Forelimb muscle (tissue), 1 donor: Measurements from ENCODE around the gene HDAC4. TPM values are rescaled to one million over a fixed set of nuclear protein-coding genes. Genes with fewer than 3 reads are reported as not detected.

Experiments used
- DNase-seq: peaks from one replicate; pipeline ENCODE4 v3.0.0-alpha.2; 2013; ENCODE audit warnings: low read depth
- polyA plus RNA-seq: library from polyadenylated mRNA; unstranded; fragments of 120-200 nt; gene quantifications from one replicate; pipeline ENCODE4 v1.2.1, GENCODE V29; 2013; ENCODE audit not compliant: insufficient read length

Gene HDAC4
- polyA plus RNA-seq, 1 donor: 12.6 TPM

DNA sequence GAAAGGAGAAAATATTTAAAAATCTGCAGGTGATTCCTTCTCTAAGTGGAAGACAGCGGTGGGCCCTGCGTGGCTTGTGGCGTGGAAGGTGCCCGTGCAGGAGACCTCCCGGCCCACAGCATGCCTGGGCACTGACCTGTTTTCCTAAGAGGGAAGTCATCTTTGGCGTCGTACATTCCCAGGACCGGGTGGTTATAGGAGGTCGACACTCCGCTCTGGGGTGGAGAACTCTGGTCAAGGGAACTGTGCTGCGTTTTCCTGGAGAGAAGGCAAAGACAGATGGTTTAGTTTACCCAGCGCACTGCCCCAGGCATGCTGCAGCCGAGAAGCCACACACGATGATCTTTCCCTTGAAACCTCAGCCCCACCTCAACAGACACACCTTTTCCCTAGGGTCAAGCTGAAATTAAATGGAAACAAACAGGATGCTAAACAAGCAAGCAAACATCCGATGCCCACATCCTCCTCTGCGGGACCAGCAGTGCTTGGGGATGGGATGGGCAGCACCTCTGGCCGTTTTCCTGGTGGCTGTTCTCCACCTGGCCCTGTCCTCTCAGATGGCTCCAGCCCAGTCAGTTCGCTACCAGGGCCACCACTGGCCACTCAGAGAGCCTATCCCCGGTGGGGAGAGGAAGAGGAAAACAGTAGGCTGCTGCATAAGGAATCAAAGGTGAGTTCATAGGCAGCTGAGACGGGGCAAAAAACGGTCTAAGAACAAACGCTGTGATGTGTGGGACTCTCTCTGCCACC is 244.1 kb downstream of the HDAC4 start:
- no peak for DNase-seq

DNA sequence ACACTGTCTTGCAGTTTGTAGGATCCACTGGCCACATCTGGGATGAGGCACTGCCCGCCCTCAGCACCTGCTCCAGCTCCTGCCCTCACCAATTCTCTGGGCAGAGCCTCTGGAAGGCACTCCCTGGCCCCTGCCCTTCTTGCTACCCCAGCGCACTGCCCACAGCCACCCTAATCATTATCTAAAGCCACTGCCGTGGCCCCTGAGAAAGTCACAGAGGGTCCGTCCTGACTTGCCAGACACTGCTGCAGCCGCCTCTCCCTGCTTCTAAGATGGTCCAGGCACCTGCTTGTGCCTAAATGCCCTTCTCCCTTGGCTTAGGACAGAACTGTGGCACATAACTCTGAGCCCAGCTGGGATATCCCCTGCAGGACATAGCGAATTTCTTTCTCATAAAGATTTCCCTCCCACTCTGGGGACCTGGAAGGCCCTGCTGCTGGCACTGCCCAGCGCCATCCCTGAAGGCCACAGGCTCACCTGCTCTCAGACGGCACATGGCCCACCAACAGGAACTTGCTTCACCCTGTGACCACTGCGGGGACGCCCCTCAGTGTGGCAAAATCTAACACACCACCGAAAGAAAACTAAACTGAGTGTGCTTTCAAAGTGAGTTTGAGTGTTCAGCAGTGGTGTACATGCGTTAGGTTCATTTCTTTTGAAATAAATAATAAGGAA is 244.9 kb downstream of the HDAC4 start:
- DNase-seq: no peak

DNA sequence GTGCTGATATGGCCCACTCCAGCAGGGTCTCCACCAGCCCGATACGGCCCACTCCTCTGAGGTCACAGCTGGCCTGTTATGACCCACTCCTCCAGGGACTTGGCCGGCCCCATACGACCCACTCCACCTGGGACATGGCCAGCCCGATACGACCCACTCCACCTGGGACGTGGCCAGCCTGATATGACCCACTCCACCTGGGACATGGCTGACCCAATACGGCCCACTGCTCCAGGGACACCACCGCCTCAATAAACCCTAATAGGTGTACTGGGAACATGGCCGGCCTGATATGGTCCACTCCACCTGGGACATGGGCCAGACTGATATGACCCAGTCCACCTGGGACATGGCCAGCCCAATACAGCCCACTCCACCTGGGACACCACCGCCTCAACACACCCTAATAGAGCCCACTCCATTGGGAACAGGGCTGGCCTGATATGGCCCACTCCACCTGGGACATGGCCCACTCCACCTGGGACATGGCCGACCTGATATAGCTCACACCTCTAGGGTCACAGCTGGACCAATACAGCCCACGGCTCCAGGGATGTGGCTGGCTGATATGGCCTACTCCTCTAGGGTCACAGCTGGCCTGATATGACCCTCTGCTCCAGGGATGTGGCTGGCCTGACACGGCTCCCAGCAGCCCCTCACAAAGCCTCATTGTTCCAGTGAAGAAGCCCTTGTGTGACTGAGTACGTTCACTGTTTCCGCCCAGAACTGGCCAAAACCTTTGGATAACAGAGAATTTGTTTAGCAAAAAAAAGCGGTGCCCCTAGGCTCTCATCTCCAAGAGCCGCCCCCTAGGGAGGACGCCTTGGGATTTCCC is 245.6 kb downstream of the HDAC4 start:
- DNase-seq: no peak

DNA sequence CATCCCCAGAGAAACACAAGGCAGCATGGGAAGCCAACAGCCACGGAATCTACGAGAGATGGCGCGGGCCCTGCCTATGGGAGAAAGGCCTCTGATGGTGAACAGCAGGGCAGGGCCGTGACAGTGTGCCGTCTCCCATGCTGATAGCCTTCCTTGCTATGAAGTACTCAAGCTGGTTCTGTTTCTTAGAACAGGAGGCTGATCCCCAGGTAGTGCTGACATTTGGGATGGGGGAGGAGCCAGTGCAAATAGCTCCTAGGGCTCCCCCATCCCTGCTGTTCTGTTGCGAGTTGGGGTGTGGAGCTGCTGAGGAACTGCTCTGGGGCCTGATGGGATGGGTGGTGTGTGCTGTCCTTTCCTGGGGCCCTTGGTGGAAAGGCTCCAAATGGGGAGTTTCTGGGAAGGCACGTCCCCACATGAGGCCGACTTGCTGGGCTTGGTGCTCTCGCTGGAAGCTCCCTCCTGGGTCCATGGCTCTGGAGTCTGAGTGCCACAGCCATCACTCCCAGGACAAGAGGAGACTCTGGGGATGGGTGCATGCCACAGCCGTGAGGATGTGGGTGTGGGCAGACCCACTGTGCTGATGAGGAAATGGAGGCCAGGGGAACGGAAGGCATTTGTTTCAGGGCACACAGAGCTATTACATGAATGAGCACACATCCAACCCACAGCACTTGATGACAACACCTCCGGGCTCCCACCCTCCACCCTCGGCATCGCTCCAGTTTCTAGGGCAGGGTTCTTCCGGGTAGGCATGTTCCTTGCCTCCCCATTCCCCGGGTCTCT is 246.8 kb downstream of the HDAC4 start:
- DNase-seq: no peak

DNA sequence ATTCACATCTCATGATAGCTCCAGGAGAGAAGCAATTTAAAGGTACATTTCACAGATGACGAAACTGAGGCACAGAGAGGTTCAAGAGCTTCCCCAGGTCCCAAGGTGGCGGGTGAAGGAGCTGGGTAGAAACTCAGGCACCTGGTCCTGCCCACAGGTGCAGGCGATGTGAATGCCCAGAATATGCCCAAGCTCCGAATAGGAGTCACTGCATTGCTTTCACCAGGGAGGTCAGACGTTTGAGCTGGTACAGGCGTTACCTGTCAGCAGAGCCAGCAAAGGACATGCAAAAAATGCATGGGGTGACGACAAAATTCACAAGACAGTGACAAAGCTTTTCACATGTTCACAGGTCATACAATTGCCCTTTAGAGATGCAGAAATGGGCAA is 247.9 kb downstream of the HDAC4 start:
- DNase-seq: no peak

DNA sequence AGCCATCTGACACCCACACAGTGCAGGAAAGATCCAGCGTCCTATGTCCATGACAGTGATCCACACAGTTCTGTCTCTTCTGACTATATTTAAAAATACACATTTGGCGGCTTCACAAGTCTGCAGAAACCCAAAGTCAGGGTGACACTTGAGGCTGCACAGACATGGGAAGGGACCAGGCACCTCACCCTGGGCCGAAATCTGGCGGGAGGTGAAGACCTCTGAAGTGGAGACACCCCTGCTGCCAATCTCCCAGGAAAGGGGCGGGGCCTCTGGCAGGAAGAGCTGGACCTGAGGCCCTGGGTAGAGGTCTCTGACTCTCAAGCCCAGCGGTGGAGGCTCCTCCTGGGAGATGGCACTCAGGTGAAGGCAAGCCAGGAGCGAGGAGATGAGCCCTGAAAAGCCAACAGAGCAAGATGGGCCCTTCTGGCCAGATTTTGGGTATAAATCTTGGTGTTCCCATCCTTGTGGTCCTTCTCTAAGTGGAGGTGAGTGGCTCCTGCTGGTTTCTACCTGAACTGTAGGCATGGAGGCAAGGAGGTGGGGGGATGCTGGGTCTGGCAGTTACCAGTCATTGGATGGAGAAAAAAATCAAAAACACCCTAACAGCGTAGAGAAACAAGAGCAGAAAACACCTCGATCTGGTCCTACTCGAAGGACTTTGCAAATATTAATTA is 248.4 kb downstream of the HDAC4 start:
- no peak for DNase-seq

DNA sequence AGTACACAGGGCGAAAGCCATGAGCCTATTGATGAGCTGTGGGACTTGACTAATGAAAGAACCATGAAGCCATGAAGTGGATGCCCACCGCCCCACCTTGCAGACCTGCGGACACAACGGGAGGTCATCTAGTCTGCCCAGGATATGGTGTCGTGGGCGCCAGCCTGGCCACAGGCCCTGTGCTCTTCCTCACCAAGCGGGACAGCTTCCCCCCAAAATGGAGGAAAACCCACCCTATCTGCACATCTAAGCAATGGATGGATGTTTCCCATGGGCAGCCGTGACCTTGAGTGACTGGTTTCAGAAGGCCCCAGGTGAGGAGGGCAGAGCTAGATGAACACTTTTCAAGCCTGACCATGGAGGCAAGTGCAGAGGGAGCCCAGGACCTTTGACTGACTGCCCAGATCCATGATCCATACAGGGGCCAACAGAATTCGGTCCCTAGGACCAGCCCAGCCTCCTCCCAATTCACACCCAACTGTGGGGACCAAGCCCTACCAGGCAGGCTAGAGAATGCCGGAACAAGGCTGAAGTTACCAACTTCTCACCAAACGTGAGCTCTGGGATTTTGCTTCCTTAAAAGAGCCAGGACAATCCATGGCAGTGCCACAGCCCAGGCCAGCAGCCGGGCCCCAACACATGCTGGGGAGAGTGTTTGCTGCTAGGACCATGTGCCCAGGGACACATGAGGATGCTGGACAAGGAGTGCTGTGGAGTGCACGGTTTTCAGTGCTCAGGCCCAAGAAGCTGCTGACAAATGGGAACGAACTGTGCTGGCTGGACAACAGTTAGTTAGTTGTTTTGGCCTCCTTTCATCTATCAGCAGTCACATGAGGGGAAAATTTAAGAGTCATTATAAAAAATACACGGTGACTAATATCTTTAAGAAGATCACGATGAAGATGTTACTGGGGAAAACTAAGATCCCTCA is 249.4 kb downstream of the HDAC4 start:
- DNase-seq: no peak

DNA sequence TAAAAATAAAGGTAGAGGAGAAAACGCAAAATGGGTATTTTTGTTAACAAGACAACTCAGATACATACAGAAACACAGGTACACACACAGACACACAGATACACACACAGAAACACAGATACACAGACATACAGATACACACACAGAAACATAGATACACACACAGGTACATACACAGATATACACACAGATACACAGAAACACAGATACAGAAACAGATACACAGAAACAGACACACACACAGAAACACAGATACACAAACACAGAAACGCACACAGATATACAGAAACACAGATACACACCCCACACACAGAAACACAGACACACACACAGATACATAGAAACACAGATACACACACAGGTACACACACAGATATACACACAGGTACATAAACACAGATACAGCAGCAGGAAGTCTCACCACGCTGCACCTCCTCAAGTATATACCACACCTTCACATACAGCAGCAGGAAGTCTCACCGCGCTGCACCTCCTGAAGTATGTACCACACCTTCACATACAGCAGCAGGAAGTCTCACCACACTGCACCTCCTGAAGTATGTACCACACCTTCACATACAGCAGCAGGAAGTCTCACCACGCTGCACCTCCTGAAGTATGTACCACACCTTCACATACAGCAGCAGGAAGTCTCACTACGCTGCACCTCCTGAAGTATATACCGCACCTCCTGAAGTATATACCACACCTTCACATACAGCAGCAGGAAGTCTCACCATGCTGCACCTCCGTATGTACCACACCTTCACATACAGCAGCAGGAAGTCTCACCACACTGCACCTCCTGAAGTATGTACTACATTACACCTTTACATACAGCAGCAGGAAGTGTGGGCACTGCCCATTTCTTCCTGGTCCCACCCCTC is 250.5 kb downstream of the HDAC4 start:
- no peak for DNase-seq

DNA sequence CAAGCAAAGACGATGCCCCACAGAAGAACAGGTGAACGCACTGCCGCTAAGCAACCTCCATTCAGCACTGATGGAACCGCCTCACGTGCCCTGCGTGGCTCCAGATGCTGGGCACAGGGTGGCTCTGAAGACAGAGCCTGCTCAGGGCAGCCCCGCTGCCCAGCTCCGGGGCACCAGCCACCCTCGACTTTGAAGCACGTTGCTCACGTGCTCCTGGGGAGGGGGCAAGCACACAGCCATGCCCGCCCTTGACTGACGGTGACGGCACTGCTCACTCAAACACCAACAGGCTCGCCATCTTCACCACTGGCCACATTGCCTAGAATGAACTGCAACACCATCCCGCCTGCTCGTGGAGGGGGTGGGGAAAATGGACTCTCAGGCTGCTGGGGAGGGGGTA is 251.3 kb downstream of the HDAC4 start:
- DNase-seq: no peak

DNA sequence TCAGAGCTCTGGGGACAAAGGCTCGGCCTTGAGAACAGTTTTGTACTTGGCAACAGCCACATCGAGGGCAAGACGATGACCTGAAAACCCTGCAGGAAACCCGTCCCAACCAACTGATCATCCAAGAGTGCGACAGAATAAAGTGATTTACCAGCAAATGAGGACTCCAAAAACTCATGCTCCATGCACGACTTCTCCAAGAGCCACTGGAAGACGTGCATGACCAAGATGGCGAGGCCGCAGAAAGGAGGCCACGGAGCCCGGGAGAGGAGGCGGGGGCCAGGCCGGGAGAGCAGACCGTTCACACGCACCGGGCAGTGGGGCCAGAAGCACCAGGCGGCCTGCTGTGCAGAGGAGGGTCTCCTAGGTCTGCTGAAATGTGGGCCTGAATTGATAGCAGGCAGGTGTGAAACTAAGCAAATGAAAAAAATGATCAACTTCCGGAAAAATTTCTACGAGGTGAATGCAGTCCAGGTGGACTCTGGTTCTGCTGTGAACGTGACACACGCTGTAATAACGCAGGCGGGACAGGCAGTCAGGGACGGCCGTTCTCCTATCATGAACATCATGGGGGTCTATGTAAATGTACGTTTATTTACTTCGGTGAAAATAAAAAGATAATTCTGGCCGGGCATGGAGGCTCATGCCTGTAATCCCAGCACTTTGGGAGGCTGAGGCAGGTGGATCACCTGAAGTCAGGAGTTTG is 252.2 kb downstream of the HDAC4 start:
- no peak for DNase-seq

DNA sequence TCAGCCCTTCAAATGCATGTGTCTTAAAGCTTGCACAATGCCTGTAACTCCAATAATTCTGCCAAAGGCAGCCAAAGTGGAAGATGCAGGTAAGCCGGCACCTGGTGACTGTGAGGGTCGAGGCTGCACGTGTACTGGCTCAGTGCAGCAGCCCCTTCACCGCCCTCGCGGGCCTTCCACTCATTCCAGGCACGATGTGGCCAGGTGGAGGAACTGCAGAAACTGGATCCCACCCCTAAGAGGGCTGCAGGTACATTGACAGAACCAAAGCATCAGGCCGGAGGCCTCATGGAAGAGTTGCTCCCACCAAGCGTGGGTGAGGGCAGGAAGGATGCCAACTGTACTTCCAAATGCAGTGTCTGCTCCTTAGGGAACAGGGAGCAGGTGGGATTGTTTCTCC is 253.4 kb downstream of the HDAC4 start:
- DNase-seq: no peak

DNA sequence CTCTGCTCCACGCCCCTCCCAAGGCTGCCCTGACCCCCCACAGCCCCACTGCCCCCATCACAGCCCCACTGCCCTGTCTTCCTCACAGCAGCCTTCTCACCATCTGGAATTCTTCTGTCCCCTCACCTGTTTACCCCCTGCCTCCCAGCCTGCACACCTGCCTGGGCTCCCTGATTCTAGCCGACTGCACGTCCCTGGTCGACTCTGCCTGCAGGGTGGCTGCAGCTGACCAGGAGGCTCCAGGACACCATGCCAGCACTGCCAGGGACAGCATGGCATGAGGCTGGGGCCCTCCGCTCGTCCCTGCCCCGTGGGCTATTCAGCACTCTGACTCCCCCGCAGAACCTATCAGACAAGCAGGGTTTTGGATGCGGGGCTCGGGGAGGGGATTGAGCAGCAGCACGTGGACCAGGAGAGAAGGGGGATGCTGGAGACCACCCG is 254.1 kb downstream of the HDAC4 start:
- no peak for DNase-seq

DNA sequence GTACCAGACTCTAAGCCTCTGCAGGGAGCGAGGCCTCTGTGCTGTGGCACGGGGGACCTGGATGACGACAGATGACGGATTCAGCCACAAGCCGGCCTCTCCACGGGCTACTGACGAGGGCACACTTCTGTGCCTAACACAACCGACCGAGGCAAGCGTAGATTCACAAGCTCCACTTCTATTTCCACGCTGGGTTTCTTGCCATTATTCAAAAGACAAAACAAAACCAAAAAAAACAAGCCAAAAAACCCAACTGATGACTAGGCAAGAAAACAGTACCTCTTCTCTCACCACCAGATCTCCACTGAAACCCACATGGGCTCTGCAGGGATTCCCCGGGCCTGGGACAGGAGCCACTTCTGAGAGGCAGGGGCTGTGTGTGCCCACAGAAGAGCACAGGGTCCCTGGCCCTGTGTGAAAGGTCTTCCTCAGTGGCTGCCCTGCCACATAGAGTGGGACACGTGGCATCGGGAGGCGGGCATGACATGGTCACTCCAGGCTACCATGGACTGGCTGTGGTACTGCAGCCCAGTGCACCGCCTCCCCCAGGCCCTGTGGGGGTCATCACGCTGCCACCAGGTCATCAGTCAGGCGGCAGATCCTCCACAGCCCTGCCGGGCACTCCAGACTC is 254.7 kb downstream of the HDAC4 start:
- no peak for DNase-seq

DNA sequence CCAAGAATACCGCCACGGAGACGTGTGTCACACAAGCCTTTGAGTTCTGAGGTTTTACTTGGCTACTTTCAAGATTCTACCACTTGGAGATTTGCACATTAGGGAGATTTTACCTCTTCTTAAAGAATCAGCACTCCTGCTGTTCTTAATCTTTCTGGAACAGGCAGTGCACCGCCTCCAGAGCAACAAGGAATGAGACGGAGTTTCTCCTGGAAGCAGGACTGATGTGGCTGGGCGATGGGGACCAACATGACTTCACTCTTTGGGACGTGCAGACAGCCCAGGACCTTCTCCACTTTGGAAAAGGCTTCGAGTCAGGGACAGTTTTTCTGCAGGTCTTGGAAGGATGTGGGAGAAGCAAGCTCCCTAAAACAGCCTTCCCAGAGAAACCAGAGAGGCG is 255.2 kb downstream of the HDAC4 start:
- DNase-seq: no peak

DNA sequence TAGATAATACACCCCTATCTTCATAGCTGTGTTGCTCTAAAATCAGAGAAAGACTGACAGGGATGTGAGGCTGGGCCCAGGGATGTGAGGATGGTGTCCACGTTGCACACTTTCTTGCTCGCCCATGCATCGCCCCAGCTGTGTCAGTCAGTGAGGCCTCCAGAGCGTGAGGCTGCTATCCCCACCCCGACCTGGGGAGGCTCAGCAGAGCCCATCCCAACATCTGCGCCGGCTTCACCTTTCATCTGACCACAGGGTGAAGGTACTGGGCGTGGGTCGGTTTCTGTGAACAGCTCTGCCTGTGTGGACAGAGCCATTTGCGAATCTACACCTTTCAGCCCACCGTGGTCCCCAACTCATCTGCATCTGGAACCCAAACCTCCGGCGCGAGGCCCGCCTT is 255.7 kb downstream of the HDAC4 start:
- no peak for DNase-seq

DNA sequence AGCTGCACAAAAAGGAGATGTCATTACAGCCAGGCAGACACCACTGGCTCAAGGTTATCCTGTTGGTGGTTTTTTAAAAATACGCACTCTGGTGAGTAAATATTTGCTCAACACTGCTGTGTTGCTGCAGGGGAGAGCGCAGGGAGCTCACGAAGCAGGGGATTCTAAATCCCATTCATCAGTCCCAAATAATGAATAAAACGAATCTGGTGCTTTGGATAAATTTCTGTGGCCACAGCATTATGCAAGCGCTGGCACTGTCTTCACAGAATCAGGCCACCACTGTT is 256.2 kb downstream of the HDAC4 start:
- no peak for DNase-seq

DNA sequence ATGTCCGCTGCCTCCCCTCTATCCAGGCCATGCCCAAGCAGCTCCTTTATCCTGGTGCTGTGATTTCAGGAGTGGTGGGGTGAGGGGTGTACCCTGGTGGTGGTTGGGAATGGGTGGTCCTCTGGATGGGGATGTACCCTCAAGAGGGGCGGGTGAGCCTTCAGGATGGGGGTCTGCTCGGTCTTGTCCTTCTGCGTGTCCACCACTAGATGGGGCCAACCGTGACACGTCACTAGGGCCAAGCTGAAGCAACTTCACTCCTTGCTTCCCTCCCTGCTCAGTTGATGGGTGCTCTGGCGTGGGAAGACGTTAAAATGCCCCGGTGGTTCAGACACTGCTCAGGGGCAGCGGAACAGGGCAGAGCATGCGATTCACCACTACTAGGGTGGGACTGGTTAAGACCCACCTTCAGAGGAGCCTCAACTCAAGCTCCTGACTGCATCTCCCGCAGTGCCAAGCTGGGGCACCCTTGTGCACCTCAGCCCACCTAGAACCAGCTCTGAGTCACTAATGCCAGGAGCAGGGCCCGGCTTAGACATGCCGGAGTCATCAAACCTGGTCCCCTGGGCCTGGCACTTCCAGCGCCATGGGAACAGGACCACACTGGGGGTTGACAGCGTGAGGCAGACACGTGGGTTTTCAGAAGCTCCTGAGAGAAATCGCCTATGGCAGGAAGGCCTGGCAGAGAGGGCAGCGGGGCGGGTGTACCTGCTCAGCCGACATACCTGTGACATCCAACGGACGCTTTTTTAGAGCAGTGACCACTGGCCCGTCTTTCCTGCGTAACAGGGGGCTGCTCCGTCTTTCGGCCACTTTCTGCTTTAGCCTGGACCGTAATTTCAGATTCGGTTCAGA is 256.7 kb downstream of the HDAC4 start:
- peak; percentile 5 for DNase-seq
